GM23338 (cell line): Measurements from ENCODE around the gene ADAMTS15. TPM values are rescaled to one million over a fixed set of nuclear protein-coding genes. Genes with fewer than 3 reads are reported as not detected.

ENCODE experiments used
- ATAC-seq: fragments of 200-7000 bp; cut with Tn5 transposase; 3 replicates; pipeline ENCODE4 v1.9.1; 2020
- DNase-seq: peaks from one replicate; pipeline ENCODE4 v3.0.0-alpha.2; 2015; ENCODE audit warnings: low spot score
- H2AFZ ChIP-seq: fragments of 200-600 bp; sonication (generic); 2 replicates; pipeline ENCODE4 v1.8.0; 2016; ENCODE audit warnings: antibody characterized with exemption, mild to moderate bottlenecking, moderate library complexity
- H3F3A ChIP-seq: fragments of 200-600 bp; sonication (generic); replicated peaks from 2 replicates; pipeline ENCODE4 v1.8.0; 2017; ENCODE audit warnings: antibody characterized with exemption, mixed run types, low read depth
- H3K27ac ChIP-seq: fragments of 200-600 bp; sonication (generic); 2 replicates; pipeline ENCODE4 v1.6.1; 2016; ENCODE audit warnings: low read depth
- H3K27me3 ChIP-seq: fragments of 200-600 bp; sonication (generic); 2 replicates; pipeline ENCODE4 v1.8.0; 2016; ENCODE audit warnings: mild to moderate bottlenecking, mixed run types, moderate library complexity; ENCODE audit not compliant: insufficient read depth
- H3K36me3 ChIP-seq: fragments of 200-600 bp; sonication (generic); 2 replicates; pipeline ENCODE4 v1.8.0; 2016; ENCODE audit warnings: mild to moderate bottlenecking; ENCODE audit not compliant: insufficient read depth
- H3K4me1 ChIP-seq: fragments of 200-600 bp; sonication (generic); 2 replicates; pipeline ENCODE4 v1.8.0; 2016; ENCODE audit warnings: mild to moderate bottlenecking, moderate library complexity; ENCODE audit not compliant: insufficient read depth
- H3K4me2 ChIP-seq: fragments of 200-600 bp; sonication (generic); 2 replicates; pipeline ENCODE4 v1.7.1; 2017; ENCODE audit warnings: mixed run types
- H3K4me3 ChIP-seq: fragments of 200-600 bp; sonication (generic); 2 replicates; pipeline ENCODE4 v1.6.1; 2016; ENCODE audit warnings: mixed run types
- H3K79me2 ChIP-seq: fragments of 200-600 bp; sonication (generic); replicated peaks from 2 replicates; pipeline ENCODE4 v1.8.0; 2017; ENCODE audit warnings: mild to moderate bottlenecking; ENCODE audit not compliant: insufficient read depth
- H3K9me2 ChIP-seq: fragments of 200-600 bp; sonication (generic); 2 replicates; pipeline ENCODE4 v1.8.0; 2017; ENCODE audit not compliant: insufficient read depth
- H4K20me1 ChIP-seq: fragments of 200-600 bp; sonication (generic); replicated peaks from 2 replicates; pipeline ENCODE4 v1.8.0; 2017; ENCODE audit warnings: mild to moderate bottlenecking; ENCODE audit not compliant: insufficient read depth
- H3K27ac Mint-ChIP-seq: 2 replicates; pipeline ENCODE4 v1.8.0; 2020; ENCODE audit warnings: inconsistent platforms, mild to moderate bottlenecking, moderate library complexity, mixed read lengths
- H3K27me3 Mint-ChIP-seq: 3 replicates; pipeline ENCODE4 v1.8.0; 2022; ENCODE audit warnings: low read depth, mild to moderate bottlenecking, moderate library complexity, mixed read lengths, inconsistent platforms; ENCODE audit not compliant: insufficient read depth, poor library complexity
- H3K36me3 Mint-ChIP-seq: 3 replicates; pipeline ENCODE4 v1.8.0; 2021; ENCODE audit warnings: low read depth, mild to moderate bottlenecking, inconsistent platforms, moderate library complexity, mixed read lengths
- H3K4me1 Mint-ChIP-seq: 3 replicates; pipeline ENCODE4 v1.8.0; 2020; ENCODE audit warnings: mild to moderate bottlenecking, inconsistent platforms, mixed read lengths
- H3K4me3 Mint-ChIP-seq: 3 replicates; pipeline ENCODE4 v1.8.0; 2021; ENCODE audit warnings: moderate library complexity, mild to moderate bottlenecking, inconsistent platforms, mixed read lengths
- H3K9me3 Mint-ChIP-seq: 3 replicates; pipeline ENCODE4 v1.8.0; 2020; ENCODE audit warnings: moderate library complexity, mild to moderate bottlenecking, inconsistent platforms, mixed read lengths
- CREB1 ChIP-seq: fragments of 250-450 bp; sonication (Bioruptor Pico); IDR thresholded peaks from 2 replicates; pipeline ENCODE4 v1.5.0; 2020; ENCODE audit warnings: low read depth, mild to moderate bottlenecking, moderate library complexity
- CTCF ChIP-seq, 2 experiments: fragments of 200-600 bp in 1 of 2; sonication (generic) in 1 of 2; conservative IDR thresholded peaks; 2 replicates each; pipeline versions ENCODE4 v1.5.1 to v1.6.1; 2016 to 2017; ENCODE audit warnings: antibody characterized with exemption in 2 of 2, low read depth in 2 of 2, mild to moderate bottlenecking in 2 of 2, moderate library complexity in 1 of 2
- ETS1 ChIP-seq: IDR thresholded peaks from 2 replicates; pipeline ENCODE4 v1.6.1; 2016; ENCODE audit warnings: antibody characterized with exemption
- EZH2phosphoT487 ChIP-seq: fragments of 200-600 bp; sonication (generic); IDR thresholded peaks from one replicate; pipeline ENCODE4 v1.8.1; 2018; ENCODE audit warnings: antibody characterized with exemption; ENCODE audit not compliant: unreplicated experiment
- JUNB ChIP-seq: IDR thresholded peaks from one replicate; pipeline ENCODE4 v1.6.1; 2016; ENCODE audit warnings: antibody characterized with exemption; ENCODE audit not compliant: unreplicated experiment
- NANOG ChIP-seq: IDR thresholded peaks from 2 replicates; pipeline ENCODE4 v1.6.1; 2016; ENCODE audit warnings: antibody characterized with exemption, borderline replicate concordance
- REST ChIP-seq: IDR thresholded peaks from one replicate; pipeline ENCODE4 v1.6.1; 2018; ENCODE audit warnings: antibody characterized with exemption; ENCODE audit not compliant: unreplicated experiment
- STAT1 ChIP-seq: IDR thresholded peaks from one replicate; pipeline ENCODE4 v1.6.1; 2016; ENCODE audit warnings: antibody characterized with exemption; ENCODE audit not compliant: unreplicated experiment
- ZNF114 ChIP-seq: fragments of 250-450 bp; sonication (Bioruptor Pico); IDR thresholded peaks from 2 replicates; pipeline ENCODE4 v1.5.0; 2020; ENCODE audit warnings: mild to moderate bottlenecking, moderate library complexity
- polyA plus RNA-seq: library from polyadenylated mRNA; unstranded; fragments of >200 nt; fragmentation: Nextera tagmentation; extraction: Ambion mirVana; gene quantifications from 2 replicates; pipeline ENCODE4 v1.2.1, GENCODE V29; 2016
- total RNA-seq: library from RNA; depleted of rRNA; stranded (reverse); fragments of >200 nt; shearing (Covaris generic); gene quantifications from 2 replicates; pipeline ENCODE4 v1.2.3, GENCODE V29; 2014
- TF ChIP-seq, protein P1 (sequence below): fragments of 250-450 bp; sonication (Bioruptor Pico); IDR thresholded peaks from 2 replicates; pipeline ENCODE4 v1.5.0; 2020; ENCODE audit warnings: mild to moderate bottlenecking, moderate library complexity

The ADAMTS15 gene
- total and polyA plus RNA-seq, 2 experiments from 2014 or later: 0.42 to 5.6 TPM

DNA sequence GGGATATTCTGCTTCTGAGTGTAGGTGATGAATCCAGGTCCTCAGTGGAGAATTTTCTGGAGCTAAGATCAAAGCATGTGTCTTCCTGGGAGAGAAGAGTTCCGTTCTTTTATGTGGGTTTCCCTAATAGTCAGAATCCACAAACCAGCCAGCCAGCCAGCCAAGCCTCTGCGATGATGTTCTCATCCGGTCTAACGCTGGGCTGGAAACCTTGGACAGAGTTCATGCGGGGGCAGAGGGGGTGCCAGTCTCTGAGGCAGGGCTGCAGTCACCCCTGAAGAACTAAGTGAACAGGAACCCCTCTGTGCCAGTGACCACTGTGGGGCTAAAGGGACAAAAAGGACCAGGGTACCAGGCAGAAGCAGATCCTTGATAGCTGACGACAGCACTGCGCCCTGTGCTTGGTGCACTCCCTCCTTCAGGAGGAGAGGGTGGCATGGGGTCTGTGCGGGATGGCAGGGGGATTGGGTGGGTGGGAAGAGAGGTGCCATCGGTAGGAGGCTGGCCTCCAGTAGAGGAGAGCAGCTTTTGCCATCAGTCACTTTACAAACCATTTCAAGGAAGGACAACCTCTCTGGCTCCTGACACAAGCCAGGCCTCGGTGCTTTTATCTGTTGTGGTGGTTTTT, 27.1 kb downstream of the ADAMTS15 start (continued):
- TF ChIP-seq, protein P1, sequence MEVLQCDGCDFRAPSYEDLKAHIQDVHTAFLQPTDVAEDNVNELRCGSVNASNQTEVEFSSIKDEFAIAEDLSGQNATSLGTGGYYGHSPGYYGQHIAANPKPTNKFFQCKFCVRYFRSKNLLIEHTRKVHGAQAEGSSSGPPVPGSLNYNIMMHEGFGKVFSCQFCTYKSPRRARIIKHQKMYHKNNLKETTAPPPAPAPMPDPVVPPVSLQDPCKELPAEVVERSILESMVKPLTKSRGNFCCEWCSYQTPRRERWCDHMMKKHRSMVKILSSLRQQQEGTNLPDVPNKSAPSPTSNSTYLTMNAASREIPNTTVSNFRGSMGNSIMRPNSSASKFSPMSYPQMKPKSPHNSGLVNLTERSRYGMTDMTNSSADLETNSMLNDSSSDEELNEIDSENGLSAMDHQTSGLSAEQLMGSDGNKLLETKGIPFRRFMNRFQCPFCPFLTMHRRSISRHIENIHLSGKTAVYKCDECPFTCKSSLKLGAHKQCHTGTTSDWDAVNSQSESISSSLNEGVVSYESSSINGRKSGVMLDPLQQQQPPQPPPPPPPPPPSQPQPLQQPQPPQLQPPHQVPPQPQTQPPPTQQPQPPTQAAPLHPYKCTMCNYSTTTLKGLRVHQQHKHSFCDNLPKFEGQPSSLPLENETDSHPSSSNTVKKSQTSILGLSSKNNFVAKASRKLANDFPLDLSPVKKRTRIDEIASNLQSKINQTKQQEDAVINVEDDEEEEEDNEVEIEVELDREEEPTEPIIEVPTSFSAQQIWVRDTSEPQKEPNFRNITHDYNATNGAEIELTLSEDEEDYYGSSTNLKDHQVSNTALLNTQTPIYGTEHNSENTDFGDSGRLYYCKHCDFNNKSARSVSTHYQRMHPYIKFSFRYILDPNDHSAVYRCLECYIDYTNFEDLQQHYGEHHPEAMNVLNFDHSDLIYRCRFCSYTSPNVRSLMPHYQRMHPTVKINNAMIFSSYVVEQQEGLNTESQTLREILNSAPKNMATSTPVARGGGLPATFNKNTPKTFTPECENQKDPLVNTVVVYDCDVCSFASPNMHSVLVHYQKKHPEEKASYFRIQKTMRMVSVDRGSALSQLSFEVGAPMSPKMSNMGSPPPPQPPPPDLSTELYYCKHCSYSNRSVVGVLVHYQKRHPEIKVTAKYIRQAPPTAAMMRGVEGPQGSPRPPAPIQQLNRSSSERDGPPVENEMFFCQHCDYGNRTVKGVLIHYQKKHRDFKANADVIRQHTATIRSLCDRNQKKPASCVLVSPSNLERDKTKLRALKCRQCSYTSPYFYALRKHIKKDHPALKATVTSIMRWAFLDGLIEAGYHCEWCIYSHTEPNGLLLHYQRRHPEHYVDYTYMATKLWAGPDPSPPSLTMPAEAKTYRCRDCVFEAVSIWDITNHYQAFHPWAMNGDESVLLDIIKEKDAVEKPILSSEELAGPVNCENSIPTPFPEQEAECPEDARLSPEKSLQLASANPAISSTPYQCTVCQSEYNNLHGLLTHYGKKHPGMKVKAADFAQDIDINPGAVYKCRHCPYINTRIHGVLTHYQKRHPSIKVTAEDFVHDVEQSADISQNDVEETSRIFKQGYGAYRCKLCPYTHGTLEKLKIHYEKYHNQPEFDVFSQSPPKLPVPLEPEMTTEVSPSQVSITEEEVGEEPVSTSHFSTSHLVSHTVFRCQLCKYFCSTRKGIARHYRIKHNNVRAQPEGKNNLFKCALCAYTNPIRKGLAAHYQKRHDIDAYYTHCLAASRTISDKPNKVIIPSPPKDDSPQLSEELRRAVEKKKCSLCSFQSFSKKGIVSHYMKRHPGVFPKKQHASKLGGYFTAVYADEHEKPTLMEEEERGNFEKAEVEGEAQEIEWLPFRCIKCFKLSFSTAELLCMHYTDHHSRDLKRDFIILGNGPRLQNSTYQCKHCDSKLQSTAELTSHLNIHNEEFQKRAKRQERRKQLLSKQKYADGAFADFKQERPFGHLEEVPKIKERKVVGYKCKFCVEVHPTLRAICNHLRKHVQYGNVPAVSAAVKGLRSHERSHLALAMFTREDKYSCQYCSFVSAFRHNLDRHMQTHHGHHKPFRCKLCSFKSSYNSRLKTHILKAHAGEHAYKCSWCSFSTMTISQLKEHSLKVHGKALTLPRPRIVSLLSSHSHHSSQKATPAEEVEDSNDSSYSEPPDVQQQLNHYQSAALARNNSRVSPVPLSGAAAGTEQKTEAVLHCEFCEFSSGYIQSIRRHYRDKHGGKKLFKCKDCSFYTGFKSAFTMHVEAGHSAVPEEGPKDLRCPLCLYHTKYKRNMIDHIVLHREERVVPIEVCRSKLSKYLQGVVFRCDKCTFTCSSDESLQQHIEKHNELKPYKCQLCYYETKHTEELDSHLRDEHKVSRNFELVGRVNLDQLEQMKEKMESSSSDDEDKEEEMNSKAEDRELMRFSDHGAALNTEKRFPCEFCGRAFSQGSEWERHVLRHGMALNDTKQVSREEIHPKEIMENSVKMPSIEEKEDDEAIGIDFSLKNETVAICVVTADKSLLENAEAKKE (CRISPR knock-in tag): no peak

GRCh38 chr11:130476200-130476921, 27.9 kb downstream of the ADAMTS15 start:
- Mint-ChIP-seq H3K27ac (no peak overlapping the region), H3K27me3 (peaks cover 1% of the 10 kb centered on the region), H3K36me3 (no peaks in the 10 kb centered on the region), H3K4me3 (no peak overlapping the region), H3K9me3 (no peaks in the 10 kb centered on the region), H3K4me1 (peaks cover 2% of the 10 kb centered on the region; the same call in 2 of the 3 replicates)
- no peaks in the 10 kb centered on the region for H3K27me3 ChIP-seq
- no peak overlapping the region for H3K4me3 ChIP-seq
- no peaks in the 10 kb centered on the region; the same call in 1 of the 2 replicates for H3K36me3 ChIP-seq
- no peak for ATAC-seq
- no peaks in the 10 kb centered on the region for H3F3A ChIP-seq
- H3K27ac ChIP-seq: 0 out of 2 replicates have a peak overlapping the region, but pooled peaks have one; percentile 45
- H3K79me2 ChIP-seq: no peaks in the 10 kb centered on the region
- no peaks in the 10 kb centered on the region for H4K20me1 ChIP-seq
- H3K9me2 ChIP-seq: no peaks in the 10 kb centered on the region
- no peaks in the 10 kb centered on the region; the same call in 1 of the 2 replicates for H3K4me1 ChIP-seq
- no peak overlapping the region for H3K4me2 ChIP-seq
- DNase-seq: no peak
- H2AFZ ChIP-seq: no peak overlapping the region
- TF ChIP-seq EZH2phosphoT487 (no peak), CTCF (conservative IDR thresholded peaks at IDR 0.05; ENCODE audit: low read depth in 2 of 2) (no peak), NANOG (no peak), CREB1 (CRISPR knock-in tag) (no peak), REST (no peak), ZNF114 (CRISPR knock-in tag) (no peak), ETS1 (no peak), JUNB (no peak), STAT1 (no peak)
